ENCODE results near the gene NANP. TPM values are rescaled to one million over a fixed set of nuclear protein-coding genes. Genes with fewer than 3 reads are reported as not detected.
"Not testable (repeated sequence)": the region's sequence is repeated elsewhere in the genome, so short reads cannot be mapped to it uniquely, and the experiment has no call there.

NANP gene
- total and polyA plus RNA-seq, 9 of the 15 experiments (the other 6 are each of a cell fraction or from before 2014, with no cell fraction given): 5.4 to 8.4 (median 6.9) TPM

GRCh38 chr20:25632940-25633790, 9.4 kb upstream of the NANP start:
- BruUV-seq (replicated peaks): no TSS peak
- H3K79me2 ChIP-seq (ENCODE audit: control insufficient read depth, insufficient read depth, low read length): no peaks in the 10 kb centered on the region
- no peaks in the 10 kb centered on the region for H3K9me1 ChIP-seq (ENCODE audit: control insufficient read depth, insufficient read depth, low read length)
- H3K27ac ChIP-seq (ENCODE audit: extremely low read depth, low read depth, low read length): no peak overlapping the region
- H3K4me3 ChIP-seq: no peak overlapping the region
- H3K36me3 ChIP-seq (ENCODE audit: control insufficient read depth, insufficient read depth, low read length): peaks cover 3% of the 10 kb centered on the region; the same call in 1 of the 3 replicates
- no peaks in the 10 kb centered on the region for H3K27me3 ChIP-seq (ENCODE audit: control insufficient read depth in 2 of 2, insufficient read depth in 2 of 2, low read length in 2 of 2)
- no peaks in the 10 kb centered on the region for H4K20me1 ChIP-seq (replicated peaks; ENCODE audit: control insufficient read depth, insufficient read depth, low read length)
- in situ Hi-C loops (cut with MboI) (no loop called here), intact Hi-C loops (cut with micrococcal nuclease) (no loop called here)
- no peak for DNase-seq (ENCODE audit: extremely low read depth in 1 of 4, low spot score in 3 of 4)
- peaks cover 0 to 2% of the 10 kb centered on the region in 2 experiments; a peak in 1 of 5 replicates for H3K4me1 ChIP-seq (replicated peaks in 1 of 2; ENCODE audit: control insufficient read depth in 2 of 2, insufficient read depth in 2 of 2, low read length in 2 of 2)
- ChIA-PET POLR2A (no interaction called here), CTCF (ENCODE audit: low intra/inter-chr PET ratio) (no interaction called here)
- H2AFZ ChIP-seq (ENCODE audit: low read depth, low read length): no peak overlapping the region
- peak; percentile 35; the same call in 1 of the 2 replicates for TF ChIP-seq ZNF316 (IDR thresholded peaks at IDR 0.05)
- no peak for TF ChIP-seq NR0B1 (IDR thresholded peaks at IDR 0.05; ENCODE audit: partially characterized antibody)
- H3K4me2 ChIP-seq (ENCODE audit: insufficient read depth, low read length): no peak overlapping the region
- WGBS (ENCODE audit: insufficient coverage, low coverage, missing lambda C conversion rate): 36% methylated on average over 4 of the region's 5 CpGs
- no peaks in the 10 kb centered on the region for H3K9me3 ChIP-seq (replicated peaks; ENCODE audit: control insufficient read depth, insufficient read depth, low read depth, low read length)
- no peak for ATAC-seq
- no peak for FAIRE-seq
- no peak overlapping the region for H3K9ac ChIP-seq (ENCODE audit: insufficient read depth in 1 of 2, low read depth in 2 of 2, low read length in 2 of 2)

DNA sequence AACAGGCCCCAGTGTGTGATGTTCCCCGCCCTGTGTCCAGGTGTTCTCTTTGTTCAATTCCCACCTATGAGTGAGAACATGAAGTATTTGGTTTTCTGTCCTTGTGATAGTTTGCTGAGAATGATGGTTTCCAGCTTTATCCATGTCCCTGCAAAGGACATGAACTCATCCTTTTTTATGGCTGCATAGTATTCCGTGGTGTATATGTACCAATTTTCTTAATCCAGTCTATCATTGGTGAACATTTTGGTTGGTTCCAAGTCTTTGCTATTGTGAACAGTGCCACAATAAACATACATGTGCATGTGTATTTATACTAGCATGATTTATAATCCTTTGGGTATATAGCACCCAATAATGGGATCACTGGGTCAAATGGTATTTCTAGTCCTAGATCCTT, 6.8 kb upstream of the NANP start:
- TF ChIP-seq ZNF146 (CRISPR knock-in tag; IDR thresholded peaks at IDR 0.05; ENCODE audit: unreplicated experiment): peak; percentile 69
- CTCF ChIA-PET (ENCODE audit: low intra/inter-chr PET ratio); H4K20me1 ChIP-seq (replicated peaks; ENCODE audit: control insufficient read depth, insufficient read depth, low read length); FAIRE-seq; intact Hi-C loops (cut with micrococcal nuclease); H3K27me3 ChIP-seq (ENCODE audit: control insufficient read depth in 2 of 2, insufficient read depth in 2 of 2, low read length in 2 of 2); H3K9me3 ChIP-seq (replicated peaks; ENCODE audit: control insufficient read depth, insufficient read depth, low read depth, low read length); in situ Hi-C loops (cut with MboI); H3K36me3 ChIP-seq (ENCODE audit: control insufficient read depth, insufficient read depth, low read length); H3K27ac ChIP-seq (ENCODE audit: extremely low read depth, low read depth, low read length); H3K9ac ChIP-seq (ENCODE audit: insufficient read depth in 1 of 2, low read depth in 2 of 2, low read length in 2 of 2); DNase-seq (ENCODE audit: extremely low read depth in 1 of 4, low spot score in 3 of 4); ATAC-seq; H3K4me2 ChIP-seq (ENCODE audit: insufficient read depth, low read length); H2AFZ ChIP-seq (ENCODE audit: low read depth, low read length); POLR2A ChIA-PET; H3K9me1 ChIP-seq (ENCODE audit: control insufficient read depth, insufficient read depth, low read length); H3K79me2 ChIP-seq (ENCODE audit: control insufficient read depth, insufficient read depth, low read length); H3K4me3 ChIP-seq; H3K4me1 ChIP-seq (replicated peaks in 1 of 2; ENCODE audit: control insufficient read depth in 2 of 2, insufficient read depth in 2 of 2, low read length in 2 of 2); BruUV-seq (replicated peaks): not testable (repeated sequence)
- 86% methylated on average over 2 of the region's 2 CpGs for WGBS (ENCODE audit: insufficient coverage, low coverage, missing lambda C conversion rate)
